HG03520 (cell line): ENCODE data around the gene HAS3.

ENCODE experiments used
- ATAC-seq: cut with Tn5 transposase; IDR thresholded peaks from one replicate; pipeline ENCODE4 v1.9.1; 2021; ENCODE audit warnings: mild to moderate bottlenecking, moderate library complexity; ENCODE audit not compliant: unreplicated experiment

The HAS3 gene

DNA sequence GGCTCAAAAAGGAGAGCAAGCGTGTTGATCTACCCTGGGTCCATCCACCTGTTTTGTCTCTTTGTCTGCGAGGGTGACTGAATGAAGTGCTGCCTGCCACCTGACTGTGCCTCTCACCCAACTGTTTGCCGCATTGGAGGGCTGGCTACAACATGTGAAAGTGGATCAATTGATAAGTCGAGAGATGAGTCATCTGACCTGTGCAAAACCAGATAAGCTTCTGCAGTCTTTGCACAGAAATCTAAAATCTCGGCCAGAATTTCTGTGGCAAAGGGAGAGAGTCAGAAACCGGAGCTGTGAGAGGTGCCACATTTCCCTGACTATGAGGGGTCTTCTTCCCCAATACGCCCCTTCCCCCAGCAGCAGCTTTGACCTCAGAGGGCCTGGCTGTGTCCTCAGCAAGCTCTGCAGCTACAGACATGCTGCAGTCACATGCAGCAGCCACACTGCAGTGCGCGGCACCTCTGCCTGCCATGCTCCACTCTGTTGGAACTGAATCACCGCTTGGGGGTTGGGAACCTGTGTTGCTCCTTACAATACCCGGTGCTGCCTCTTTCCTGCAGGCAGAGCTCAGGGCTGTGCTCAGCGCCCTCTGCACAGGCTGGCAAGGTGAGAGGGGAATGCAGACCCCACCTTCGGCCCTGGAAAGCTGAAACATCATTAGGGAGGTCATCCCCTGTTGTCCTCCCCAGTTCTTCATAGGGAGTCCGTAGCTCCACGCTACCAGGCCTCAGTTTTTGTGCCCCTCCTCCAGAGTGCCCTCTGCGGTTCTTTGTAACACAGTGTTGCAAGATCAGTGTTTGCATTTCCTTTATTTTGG is 16.2 kb upstream of the HAS3 start:
- no peak for ATAC-seq

DNA sequence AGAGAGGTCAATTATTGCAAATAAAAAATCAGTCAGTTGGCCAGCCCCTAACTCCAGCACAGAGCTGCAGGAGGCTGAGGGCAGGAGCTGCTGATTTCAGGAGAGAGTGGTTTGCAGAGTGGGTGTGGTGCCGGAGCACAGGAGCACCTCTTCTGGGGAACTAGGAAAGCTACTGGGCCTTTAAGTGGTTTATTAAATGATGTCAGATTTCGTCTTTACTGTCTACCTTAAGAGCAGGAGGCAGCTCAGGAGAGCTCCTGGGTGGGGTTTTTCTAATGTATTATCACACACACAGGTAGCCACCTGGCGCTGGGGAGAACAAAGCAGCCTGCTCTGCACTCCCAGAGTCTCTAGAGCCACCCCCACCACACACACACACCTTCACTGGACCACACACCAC is 11.5 kb upstream of the HAS3 start:
- ATAC-seq = no peak

DNA sequence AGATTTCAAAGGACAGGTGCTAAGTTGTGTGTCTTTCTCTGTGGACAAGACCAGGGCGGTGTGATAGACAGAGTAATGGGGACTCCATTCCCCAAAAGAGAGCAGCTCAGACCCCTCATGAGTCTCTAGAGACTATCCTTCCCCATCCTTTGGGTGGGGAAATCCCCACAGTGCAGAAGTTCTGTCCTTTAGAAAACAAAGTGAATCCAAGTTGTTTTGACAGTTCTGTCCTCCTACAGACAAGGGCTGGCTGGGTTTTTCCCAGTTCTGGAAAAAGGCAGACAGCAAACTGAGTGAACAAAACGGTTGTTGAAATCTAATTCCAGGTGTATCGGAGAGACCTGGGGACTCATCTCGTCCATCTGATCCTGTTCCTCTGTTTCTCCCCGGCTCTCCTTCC is 11.0 kb upstream of the HAS3 start:
- ATAC-seq = no peak

DNA sequence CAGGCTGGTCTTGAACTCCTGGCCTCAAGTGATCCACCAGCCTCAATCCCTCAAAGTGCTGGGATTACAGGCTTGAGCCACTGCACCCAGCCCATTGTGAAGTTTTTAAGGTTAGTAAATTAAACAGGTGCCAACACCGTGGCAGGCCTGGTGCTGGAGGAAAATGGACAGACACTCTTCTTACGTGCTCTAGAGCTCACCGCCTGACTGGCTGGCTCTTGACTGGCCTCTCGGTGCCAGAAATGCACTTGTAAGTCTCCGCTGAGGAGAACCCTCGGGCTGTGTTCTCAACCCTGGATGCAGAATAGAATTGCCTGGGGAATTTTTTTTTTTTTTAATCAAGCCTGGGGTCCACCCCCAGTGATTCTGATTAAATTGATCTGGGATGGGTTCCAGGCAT is 10.3 kb upstream of the HAS3 start:
- no peak for ATAC-seq

DNA sequence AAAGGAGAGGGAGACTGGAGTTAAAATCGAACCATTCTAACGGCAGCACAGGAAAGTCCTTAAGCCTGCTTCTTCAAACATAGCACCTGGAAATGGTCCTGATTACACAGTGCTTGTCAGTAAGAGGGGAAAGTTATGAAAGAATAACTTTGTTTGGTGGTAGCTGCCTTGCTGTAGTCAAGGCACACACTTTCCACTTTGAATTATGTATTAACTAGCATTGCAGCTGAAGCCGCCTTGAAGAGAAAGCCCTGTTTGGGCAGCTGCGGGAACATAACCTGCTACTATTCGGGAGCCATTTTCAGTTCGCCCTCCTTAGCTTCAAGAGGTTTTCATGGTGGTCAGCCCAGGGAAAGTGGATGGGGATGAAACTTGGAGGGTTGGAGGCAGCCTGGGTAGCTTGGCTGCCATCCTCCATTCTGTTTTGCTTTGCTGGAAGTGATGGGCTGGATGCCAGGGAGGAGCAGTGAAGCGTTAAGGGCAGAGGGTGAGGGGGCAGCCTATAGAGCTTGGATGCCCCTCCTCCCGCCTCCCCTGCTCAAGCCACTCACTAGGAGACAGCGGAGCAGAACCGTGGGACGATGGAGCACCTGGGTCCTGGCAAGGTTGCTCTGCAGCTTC is 5.3 kb upstream of the HAS3 start:
- ATAC-seq = no peak

DNA sequence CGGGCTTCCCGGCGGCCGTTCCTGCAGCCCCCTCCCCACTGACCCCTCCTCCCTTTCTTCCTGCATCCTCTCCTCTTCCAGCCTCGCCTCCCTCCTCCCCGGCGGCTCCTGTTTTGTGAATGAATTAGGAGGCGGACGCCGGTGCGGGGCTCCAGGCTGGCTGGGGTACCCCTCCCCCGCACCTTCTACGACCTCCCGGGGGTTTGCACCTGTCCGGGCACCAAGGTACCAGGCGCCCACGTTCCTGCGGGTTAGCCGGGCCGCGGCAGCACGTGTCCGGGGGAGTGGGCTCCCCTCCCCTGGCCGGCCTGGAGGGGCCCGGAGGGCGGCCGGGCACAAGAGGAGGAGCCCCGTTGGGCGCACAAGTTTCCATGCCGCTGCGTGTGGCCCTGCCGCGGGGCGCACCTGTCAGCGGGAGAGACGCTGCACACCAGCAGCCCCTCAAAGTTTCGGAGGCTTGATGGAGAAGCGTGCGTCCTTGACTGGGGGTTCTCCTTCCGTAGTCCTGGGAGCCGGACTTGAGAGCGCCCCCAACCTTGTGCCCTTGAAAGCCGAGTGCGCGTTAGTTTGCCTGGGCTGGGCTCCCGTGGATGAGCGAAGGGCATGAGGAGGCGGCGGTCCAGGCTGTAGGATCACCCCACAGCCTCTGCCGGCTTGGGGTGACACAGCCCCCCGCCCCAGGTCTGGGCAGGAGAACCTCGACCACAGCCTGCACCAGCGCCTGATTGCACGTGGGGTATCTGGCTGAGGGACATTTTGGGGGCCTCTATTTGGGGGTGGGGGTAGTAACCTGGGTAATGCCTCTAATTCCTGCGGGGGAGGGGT is 1.2 kb downstream of the HAS3 start:
- no peak for ATAC-seq

DNA sequence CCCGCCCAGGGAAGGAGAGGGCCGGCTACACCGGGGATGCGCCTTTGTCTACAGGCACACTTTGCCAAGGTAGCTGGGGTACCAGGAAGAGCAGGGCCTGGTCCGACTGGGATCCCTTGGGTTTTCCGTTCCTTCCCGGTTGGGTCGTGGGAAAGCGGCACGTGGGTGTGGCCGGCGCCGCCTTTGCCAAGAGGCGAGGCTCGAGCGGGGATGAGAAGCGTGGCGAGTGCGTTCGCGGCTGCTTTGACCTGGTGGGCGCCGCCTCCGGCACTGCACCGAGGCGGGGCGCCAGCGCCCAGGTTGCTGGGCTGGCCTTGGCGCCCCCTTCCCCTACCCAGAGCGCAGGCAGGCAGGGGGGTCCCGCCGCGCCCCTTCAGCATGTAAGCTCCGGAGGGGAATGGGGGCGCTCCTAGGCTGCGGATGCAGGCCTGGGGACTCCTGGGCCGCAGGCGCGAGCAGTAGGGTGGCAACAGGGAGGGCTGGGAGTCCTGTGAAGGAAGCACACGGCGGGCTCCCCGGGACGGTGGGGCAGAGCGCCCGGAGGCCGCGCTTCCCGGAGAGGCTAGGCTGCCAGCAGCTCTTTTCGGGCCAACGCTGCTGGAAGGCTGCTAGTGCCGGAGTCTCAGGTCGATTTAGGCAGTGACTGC is 2.0 kb downstream of the HAS3 start:
- no peak for ATAC-seq

DNA sequence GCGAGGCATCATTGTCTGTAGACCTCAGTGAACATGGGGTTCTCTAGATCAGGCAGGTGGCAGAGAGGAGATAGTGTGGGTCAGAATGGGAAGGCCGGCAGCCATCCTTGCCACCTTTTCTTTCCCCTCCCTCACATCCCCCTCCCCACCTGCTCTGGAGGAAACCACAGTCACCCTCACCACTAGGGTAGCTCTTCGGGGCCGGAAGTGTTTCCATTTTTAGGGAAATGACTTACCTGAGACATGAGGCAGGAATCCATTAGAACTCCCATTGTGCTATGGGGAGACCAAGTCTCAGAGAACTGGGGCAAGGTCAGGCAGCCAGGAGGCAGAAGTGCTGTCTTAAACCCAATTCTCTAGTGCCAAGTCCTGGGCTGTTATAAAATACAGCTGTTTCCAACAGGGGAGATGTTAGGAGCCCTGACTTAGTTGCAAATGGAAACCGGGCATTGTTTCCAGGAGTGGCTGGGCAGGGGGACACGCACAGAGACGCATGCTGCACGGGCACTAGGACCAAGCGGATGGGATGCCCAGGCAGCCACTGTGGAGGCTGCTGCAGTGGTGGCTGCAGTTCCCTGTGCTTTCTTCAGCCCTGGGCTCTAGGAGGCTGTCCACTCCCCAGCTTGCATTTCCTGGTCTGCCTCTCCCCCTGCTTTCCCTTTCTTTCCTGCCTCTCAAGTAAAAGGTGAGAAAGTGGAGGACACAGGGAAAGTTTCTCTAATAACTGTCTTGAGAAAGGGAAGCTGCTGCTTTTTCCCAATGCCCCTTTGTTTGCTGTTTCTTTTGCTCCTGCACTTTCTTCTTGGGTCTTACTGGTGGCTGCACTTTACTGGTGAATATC is 2.8 kb downstream of the HAS3 start:
- no peak for ATAC-seq

DNA sequence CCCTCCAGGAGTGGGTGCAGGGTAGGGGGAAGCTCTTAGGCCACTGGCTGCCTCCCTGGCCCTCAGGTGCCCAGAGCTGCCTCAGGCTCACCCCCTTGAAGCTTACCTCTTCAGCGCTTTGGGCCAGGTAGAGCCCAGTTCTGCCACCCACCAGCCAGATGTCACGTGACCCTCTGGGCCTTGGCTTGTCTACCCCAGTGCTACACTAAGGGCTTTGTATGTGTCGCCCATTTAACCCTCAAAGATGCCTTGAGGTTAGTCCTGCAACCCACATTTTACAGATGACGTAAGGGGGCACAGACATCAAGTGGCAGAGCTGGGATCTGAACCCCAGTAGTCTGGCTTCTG is 3.4 kb downstream of the HAS3 start:
- no peak for ATAC-seq

DNA sequence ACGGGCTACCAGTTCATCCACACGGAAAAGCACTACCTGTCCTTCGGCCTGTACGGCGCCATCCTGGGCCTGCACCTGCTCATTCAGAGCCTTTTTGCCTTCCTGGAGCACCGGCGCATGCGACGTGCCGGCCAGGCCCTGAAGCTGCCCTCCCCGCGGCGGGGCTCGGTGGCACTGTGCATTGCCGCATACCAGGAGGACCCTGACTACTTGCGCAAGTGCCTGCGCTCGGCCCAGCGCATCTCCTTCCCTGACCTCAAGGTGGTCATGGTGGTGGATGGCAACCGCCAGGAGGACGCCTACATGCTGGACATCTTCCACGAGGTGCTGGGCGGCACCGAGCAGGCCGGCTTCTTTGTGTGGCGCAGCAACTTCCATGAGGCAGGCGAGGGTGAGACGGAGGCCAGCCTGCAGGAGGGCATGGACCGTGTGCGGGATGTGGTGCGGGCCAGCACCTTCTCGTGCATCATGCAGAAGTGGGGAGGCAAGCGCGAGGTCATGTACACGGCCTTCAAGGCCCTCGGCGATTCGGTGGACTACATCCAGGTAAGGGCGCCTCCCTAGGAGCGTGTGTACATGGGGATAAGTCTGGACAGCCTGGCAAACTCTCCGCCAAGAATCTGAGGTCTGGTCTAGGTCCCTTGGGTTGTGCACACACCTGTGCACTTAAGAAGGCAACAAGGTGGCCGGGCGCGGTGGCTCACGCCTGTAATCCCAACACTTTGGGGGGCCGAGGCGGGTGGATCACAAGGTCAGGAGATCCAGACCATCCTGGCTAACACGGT is 4.2 kb downstream of the HAS3 start:
- no peak for ATAC-seq

DNA sequence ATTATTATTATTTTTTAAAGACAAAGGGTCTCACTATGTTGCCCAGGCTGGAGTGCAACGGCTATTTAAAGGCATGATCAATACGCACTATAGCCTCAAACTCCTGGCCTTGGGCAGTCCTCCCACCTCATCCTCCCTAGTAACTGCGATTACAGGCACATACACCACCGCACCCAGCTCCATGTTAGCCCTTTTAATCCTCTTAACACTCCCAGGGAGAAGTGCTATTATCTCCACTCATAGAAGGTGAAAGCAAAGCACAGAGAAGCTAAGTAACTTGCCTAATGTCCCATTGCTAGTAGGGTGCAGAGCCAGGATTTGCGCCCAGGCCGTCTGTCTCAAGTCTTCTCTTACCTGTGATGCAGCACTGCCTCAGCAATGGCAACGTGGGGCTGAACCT is 5.0 kb downstream of the HAS3 start:
- ATAC-seq = no peak

DNA sequence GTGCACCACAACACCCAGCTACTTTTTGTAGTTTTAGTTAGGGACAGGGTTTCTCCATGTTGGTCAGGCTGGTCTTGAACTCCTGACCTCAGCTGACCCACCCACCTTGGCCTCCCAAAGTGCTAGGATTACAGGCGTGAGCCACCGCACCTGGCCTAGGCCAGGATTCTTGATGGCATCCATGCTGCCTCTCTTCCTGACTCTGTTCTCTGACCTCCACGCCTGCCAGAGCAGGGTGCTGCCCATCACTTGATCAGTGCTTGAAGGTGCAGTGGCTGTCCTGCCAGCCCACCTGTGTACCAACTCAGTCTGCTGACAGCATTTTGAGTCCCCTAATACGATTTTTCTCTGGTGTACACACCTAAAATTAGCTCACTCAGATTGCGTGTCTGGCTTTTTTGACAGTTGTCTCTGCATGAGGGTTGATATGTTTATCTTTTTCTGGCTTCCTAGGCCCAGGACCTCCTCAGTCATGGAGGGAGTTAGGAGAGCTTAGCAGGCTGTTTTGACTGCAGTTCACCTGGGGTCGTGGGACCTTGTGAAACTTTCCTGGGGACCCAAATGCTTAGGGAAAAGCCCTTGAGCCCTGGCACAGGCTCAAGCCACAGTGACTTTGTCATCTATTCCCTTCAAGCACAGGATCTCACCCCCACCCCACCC is 5.9 kb downstream of the HAS3 start:
- ATAC-seq = no peak

DNA sequence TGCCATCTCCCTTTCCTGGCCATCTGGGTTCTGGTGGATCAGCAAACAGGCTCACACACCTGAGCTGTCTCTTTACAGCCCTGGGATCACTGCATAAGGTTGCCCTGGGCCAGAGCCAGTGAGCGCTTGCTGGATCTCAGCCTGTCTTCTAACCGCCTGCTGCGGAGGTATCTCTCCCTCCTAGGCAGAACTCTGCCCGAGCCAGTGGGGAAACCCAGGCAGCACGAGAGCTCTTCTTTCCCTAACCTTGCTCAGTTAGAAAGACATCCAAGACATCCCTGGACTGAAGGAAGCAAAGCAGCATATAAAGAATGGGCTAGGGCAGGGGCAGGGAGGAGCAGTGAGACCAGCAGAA is 6.4 kb downstream of the HAS3 start:
- no peak for ATAC-seq

DNA sequence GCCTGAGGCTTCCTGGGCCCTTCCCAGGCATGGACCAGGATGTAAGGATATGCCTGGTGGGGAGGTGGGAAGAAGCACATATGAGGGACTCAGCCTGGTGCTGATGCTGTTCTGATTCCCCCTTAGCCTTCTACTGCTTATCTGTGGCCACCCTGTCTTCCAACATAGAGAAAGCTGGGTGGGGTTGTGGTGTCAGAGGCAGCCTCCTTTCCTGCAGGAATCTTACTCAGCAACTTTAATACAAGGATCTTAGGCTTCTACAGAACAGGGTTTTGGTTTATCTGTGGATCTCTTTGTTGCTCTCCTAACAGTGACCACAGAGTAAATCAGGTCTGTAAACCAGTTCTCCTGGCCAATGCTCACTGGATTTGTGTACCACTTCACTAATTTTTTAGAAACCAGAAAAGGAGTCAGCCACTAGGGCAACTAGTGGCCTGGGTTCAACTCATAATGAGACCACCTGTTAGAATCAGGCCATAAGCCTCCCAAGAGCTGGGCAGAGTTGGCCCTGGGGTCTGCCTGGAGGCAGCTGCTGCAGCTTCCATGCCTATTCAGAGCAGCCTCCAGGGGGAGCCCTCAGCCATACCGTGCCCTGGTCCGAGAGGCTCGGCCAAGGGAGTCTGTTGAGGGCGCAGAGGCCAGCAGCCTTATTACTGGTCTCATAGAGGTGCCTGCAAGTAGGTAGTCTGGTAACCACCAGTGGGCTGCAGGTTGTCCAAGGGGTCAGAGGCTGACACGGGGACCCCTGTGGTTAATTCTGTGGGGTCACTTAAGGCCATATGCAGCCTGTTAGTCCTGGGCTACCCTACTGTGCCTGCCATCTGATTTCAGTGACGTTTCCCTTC is 7.1 kb downstream of the HAS3 start:
- no peak for ATAC-seq

DNA sequence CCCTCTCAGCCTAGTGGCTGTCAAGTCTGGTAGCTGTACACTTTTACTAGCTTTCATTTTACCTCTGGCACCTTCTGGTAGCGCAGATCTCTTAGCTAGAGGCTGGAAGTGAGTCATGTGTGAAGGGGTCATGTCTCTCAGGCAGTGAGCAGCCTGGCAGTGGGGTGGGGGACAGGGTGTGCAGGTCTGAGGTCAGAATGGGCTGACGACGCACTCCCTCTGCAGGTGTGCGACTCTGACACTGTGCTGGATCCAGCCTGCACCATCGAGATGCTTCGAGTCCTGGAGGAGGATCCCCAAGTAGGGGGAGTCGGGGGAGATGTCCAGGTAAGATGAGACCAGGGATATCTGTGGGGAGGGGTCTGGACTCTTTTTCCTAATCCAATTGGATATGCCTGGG is 7.8 kb downstream of the HAS3 start:
- no peak for ATAC-seq

DNA sequence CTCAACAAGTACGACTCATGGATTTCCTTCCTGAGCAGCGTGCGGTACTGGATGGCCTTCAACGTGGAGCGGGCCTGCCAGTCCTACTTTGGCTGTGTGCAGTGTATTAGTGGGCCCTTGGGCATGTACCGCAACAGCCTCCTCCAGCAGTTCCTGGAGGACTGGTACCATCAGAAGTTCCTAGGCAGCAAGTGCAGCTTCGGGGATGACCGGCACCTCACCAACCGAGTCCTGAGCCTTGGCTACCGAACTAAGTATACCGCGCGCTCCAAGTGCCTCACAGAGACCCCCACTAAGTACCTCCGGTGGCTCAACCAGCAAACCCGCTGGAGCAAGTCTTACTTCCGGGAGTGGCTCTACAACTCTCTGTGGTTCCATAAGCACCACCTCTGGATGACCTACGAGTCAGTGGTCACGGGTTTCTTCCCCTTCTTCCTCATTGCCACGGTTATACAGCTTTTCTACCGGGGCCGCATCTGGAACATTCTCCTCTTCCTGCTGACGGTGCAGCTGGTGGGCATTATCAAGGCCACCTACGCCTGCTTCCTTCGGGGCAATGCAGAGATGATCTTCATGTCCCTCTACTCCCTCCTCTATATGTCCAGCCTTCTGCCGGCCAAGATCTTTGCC is 9.0 kb downstream of the HAS3 start:
- no peak for ATAC-seq

DNA sequence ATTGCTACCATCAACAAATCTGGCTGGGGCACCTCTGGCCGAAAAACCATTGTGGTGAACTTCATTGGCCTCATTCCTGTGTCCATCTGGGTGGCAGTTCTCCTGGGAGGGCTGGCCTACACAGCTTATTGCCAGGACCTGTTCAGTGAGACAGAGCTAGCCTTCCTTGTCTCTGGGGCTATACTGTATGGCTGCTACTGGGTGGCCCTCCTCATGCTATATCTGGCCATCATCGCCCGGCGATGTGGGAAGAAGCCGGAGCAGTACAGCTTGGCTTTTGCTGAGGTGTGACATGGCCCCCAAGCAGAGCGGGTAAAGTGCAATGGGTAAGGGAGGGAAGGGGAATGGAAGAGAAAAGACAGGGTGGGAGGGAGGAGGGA is 9.5 kb downstream of the HAS3 start:
- ATAC-seq = no peak

DNA sequence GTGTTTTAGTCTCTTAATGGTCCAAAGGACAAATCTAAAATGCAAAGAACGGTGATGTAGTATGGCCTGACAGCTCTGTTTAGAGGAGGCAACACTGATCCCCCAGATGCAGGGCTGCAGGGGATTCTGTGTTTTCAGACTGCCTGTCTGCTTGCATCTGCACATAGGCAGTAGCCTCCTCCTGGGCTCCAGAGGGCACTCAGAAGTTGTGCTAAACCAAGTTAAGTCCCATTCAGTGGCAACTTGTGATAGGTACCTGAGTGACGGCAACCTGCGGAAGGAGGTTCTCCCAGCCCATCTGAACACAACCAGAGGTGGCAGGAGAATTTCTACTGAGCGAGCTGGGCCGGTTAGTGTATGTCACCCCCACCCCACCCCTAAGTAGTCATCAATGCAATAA is 9.9 kb downstream of the HAS3 start:
- ATAC-seq = no peak
